D721Med (cell line): ENCODE data around the gene HTRA3.

Experiments used
- DNase-seq: peaks from one replicate; pipeline ENCODE4 v3.0.0; 2011; ENCODE audit warnings: low spot score; ENCODE audit not compliant: insufficient read length
- FAIRE-seq: peaks from 2 replicates; lab custom pipeline; 2011; peaks lifted over from hg19 to GRCh38; lab: Jason Lieb, UNC
- CTCF ChIP-seq: IDR thresholded peaks from 2 replicates; pipeline ENCODE4 v1.5.1; 2012; ENCODE audit warnings: mild to moderate bottlenecking, control low read depth; ENCODE audit not compliant: insufficient read depth; ENCODE audit errors: missing control alignments

HTRA3 gene

GRCh38 chr4:8292478-8293107 is 23.0 kb downstream of the HTRA3 start:
- no peak for DNase-seq
- TF ChIP-seq CTCF: no peak
- no peak for FAIRE-seq

- no peak for FAIRE-seq
- no peak for TF ChIP-seq CTCF
- no peak for DNase-seq
Observed at GRCh38 chr4:8293131-8293975, 23.8 kb downstream of the HTRA3 start.

- DNase-seq (no peak), FAIRE-seq (no peak)
- no peak for TF ChIP-seq CTCF
Observed at GRCh38 chr4:8294036-8294435, 24.5 kb downstream of the HTRA3 start.

- FAIRE-seq: no peak
- TF ChIP-seq CTCF: no peak
Observed at GRCh38 chr4:8294775-8295174, 25.2 kb downstream of the HTRA3 start.

GRCh38 chr4:8295471-8295870 is 25.9 kb downstream of the HTRA3 start:
- FAIRE-seq (no peak), DNase-seq (no peak)
- TF ChIP-seq CTCF: no peak

More at GRCh38 chr4:8294775-8295174, 25.2 kb downstream of the HTRA3 start:
- no peak for DNase-seq

- FAIRE-seq (no peak), DNase-seq (no peak)
- no peak for TF ChIP-seq CTCF
Observed at GRCh38 chr4:8296491-8296890, 26.9 kb downstream of the HTRA3 start.

GRCh38 chr4:8297141-8297601 is 27.6 kb downstream of the HTRA3 start:
- FAIRE-seq (no peak), DNase-seq (no peak)
- TF ChIP-seq CTCF: no peak
